Measurements from ENCODE around the gene CYLD.

The CYLD gene

GRCh38 chr16:50838885-50839284 lies 97.0 kb downstream of the CYLD start:
- no peak overlapping the region for H3K9ac ChIP-seq (ENCODE audit: low read length)
- H3K27ac ChIP-seq (ENCODE audit: low read depth, low read length): no peak overlapping the region
- H3K4me3 ChIP-seq (ENCODE audit: low read length): no peak overlapping the region
- H3K36me3 ChIP-seq (ENCODE audit: control insufficient read depth, insufficient read depth, low read length): no peaks in the 10 kb centered on the region
- no peaks in the 10 kb centered on the region for H3K4me1 ChIP-seq (ENCODE audit: control insufficient read depth, insufficient read depth, low read length)
- H3K27me3 ChIP-seq (ENCODE audit: control insufficient read depth, insufficient read depth, low read length): peaks cover 3% of the 10 kb centered on the region

DNA sequence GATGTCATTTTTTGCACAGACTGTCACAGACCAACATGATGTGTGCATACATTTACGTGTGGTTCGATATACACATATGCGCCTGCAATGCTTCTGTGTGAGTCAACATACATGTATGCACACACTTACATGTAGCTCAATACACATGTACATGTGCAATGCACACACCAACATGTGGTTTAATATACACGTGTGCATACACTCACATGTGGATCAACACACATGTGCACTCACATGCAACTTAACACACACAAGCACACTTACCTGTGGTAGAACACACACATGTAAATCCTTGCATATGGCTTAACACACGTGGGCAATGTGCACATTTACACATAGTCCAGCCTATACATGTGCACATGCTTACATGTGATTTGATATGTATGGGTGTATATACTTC lies 97.5 kb downstream of the CYLD start:
- Histone ChIP-seq H3K27ac (ENCODE audit: low read depth, low read length) (no peak overlapping the region), H3K4me3 (ENCODE audit: low read length) (no peak overlapping the region), H3K9ac (ENCODE audit: low read length) (no peak overlapping the region), H3K27me3 (ENCODE audit: control insufficient read depth, insufficient read depth, low read length) (peaks cover 3% of the 10 kb centered on the region), H3K36me3 (ENCODE audit: control insufficient read depth, insufficient read depth, low read length) (no peaks in the 10 kb centered on the region), H3K4me1 (ENCODE audit: control insufficient read depth, insufficient read depth, low read length) (no peaks in the 10 kb centered on the region)

GRCh38 chr16:50839920-50840729 lies 98.2 kb downstream of the CYLD start:
- no peaks in the 10 kb centered on the region for H3K36me3 ChIP-seq (ENCODE audit: control insufficient read depth, insufficient read depth, low read length)
- peaks cover 3% of the 10 kb centered on the region for H3K27me3 ChIP-seq (ENCODE audit: control insufficient read depth, insufficient read depth, low read length)
- no peak overlapping the region for H3K4me3 ChIP-seq (ENCODE audit: low read length)
- no peaks in the 10 kb centered on the region for H3K4me1 ChIP-seq (ENCODE audit: control insufficient read depth, insufficient read depth, low read length)
- no peak overlapping the region for H3K9ac ChIP-seq (ENCODE audit: low read length)
- no peak overlapping the region for H3K27ac ChIP-seq (ENCODE audit: low read depth, low read length)

DNA sequence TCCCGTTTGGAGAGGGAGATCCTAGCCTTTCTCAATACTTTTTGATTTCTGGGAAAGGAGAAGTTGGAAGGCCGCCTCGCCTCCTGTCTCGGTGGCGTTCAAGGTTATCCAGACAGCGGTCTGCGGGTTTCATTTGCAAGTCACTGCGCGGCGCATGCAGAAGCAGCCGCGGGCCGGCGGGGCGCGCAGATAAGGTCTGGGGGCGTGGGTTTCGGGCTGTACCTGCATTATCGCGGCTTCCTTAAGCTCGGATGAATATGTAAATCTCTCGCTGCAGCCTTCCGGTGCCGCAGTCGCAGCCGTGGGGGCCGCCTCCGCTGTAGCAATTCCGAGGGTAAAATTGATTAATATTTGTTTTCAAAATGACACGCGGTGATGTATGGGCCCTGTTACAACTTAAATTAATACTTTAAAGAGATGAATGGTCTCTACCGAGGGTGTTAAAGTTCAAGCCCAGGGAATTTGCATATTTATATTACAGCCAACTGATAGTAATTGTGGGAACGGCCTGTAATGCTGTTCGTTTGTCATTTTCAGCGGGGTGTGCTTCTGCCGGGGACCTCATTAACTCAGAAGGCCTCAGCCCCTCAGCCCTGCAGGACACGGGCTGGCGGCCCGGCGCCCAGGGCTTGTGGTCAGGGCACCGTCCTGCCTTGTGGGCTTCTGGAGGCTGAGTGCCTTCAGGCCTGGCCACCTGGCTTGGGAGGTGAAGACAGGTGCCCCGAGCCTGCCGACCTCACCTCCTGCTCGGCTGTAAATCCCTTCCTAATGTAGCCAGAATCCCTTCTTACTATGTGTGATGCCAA lies 99.4 kb downstream of the CYLD start:
- no peaks in the 10 kb centered on the region for H3K4me1 ChIP-seq (ENCODE audit: control insufficient read depth, insufficient read depth, low read length)
- H3K27me3 ChIP-seq (ENCODE audit: control insufficient read depth, insufficient read depth, low read length): peaks cover 3% of the 10 kb centered on the region
- H3K27ac ChIP-seq (ENCODE audit: low read depth, low read length): no peak overlapping the region
- no peaks in the 10 kb centered on the region for H3K36me3 ChIP-seq (ENCODE audit: control insufficient read depth, insufficient read depth, low read length)
- peak overlapping the region; percentile 52 for H3K4me3 ChIP-seq (ENCODE audit: low read length)
- H3K9ac ChIP-seq (ENCODE audit: low read length): no peak overlapping the region

- H3K27ac ChIP-seq (ENCODE audit: low read depth, low read length): no peak overlapping the region
- H3K9ac ChIP-seq (ENCODE audit: low read length): no peak overlapping the region
Measured at GRCh38 chr16:50842013-50842505, 100.2 kb downstream of the CYLD start.

GRCh38 chr16:50842589-50842988 lies 100.7 kb downstream of the CYLD start:
- Histone ChIP-seq H3K9ac (ENCODE audit: low read length) (no peak overlapping the region), H3K4me3 (ENCODE audit: low read length) (no peak overlapping the region), H3K36me3 (ENCODE audit: control insufficient read depth, insufficient read depth, low read length) (no peaks in the 10 kb centered on the region), H3K4me1 (ENCODE audit: control insufficient read depth, insufficient read depth, low read length) (no peaks in the 10 kb centered on the region), H3K27ac (ENCODE audit: low read depth, low read length) (no peak overlapping the region), H3K27me3 (ENCODE audit: control insufficient read depth, insufficient read depth, low read length) (peaks cover 3% of the 10 kb centered on the region)

More at GRCh38 chr16:50842013-50842505, 100.2 kb downstream of the CYLD start:
- Histone ChIP-seq H3K4me1 (ENCODE audit: control insufficient read depth, insufficient read depth, low read length) (no peaks in the 10 kb centered on the region), H3K36me3 (ENCODE audit: control insufficient read depth, insufficient read depth, low read length) (no peaks in the 10 kb centered on the region), H3K27me3 (ENCODE audit: control insufficient read depth, insufficient read depth, low read length) (peaks cover 3% of the 10 kb centered on the region), H3K4me3 (ENCODE audit: low read length) (no peak overlapping the region)

DNA sequence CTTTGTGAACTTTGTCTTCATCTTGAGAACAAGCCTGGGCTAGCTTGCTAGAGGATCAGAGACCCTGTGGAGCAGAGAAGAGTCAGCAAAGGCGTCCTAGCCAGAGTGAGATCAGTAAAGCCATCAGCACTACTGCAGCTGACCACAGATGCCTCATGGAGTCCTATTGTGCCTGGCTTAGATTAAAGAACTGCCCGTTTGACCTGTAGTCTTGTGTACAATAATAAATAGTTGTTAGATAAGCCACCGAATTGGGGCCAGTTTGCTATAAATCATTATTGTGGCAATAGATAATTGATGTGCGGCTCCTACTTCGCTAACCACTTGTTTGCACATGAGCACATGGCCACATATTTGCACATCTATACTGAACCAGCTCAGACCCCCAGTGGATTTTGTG lies 103.0 kb downstream of the CYLD start:
- H3K4me3 ChIP-seq (ENCODE audit: low read length): no peak overlapping the region
- H3K27me3 ChIP-seq (ENCODE audit: control insufficient read depth, insufficient read depth, low read length): peaks cover 3% of the 10 kb centered on the region
- H3K27ac ChIP-seq (ENCODE audit: low read depth, low read length): no peak overlapping the region
- no peaks in the 10 kb centered on the region for H3K4me1 ChIP-seq (ENCODE audit: control insufficient read depth, insufficient read depth, low read length)
- H3K36me3 ChIP-seq (ENCODE audit: control insufficient read depth, insufficient read depth, low read length): no peaks in the 10 kb centered on the region
- H3K9ac ChIP-seq (ENCODE audit: low read length): no peak overlapping the region

- peaks cover 3% of the 10 kb centered on the region for H3K27me3 ChIP-seq (ENCODE audit: control insufficient read depth, insufficient read depth, low read length)
- no peaks in the 10 kb centered on the region for H3K36me3 ChIP-seq (ENCODE audit: control insufficient read depth, insufficient read depth, low read length)
- H3K4me3 ChIP-seq (ENCODE audit: low read length): no peak overlapping the region
- H3K9ac ChIP-seq (ENCODE audit: low read length): no peak overlapping the region
- no peaks in the 10 kb centered on the region for H3K4me1 ChIP-seq (ENCODE audit: control insufficient read depth, insufficient read depth, low read length)
- no peak overlapping the region for H3K27ac ChIP-seq (ENCODE audit: low read depth, low read length)
Measured at GRCh38 chr16:50845296-50845695, 103.4 kb downstream of the CYLD start.

GRCh38 chr16:50846511-50846910 lies 104.6 kb downstream of the CYLD start:
- peaks cover 2% of the 10 kb centered on the region for H3K27me3 ChIP-seq (ENCODE audit: control insufficient read depth, insufficient read depth, low read length)
- H3K4me3 ChIP-seq (ENCODE audit: low read length): no peak overlapping the region
- H3K27ac ChIP-seq (ENCODE audit: low read depth, low read length): no peak overlapping the region
- no peak overlapping the region for H3K9ac ChIP-seq (ENCODE audit: low read length)
- H3K36me3 ChIP-seq (ENCODE audit: control insufficient read depth, insufficient read depth, low read length): no peaks in the 10 kb centered on the region
- no peaks in the 10 kb centered on the region for H3K4me1 ChIP-seq (ENCODE audit: control insufficient read depth, insufficient read depth, low read length)

GRCh38 chr16:50847166-50847565 lies 105.3 kb downstream of the CYLD start:
- H3K4me1 ChIP-seq (ENCODE audit: control insufficient read depth, insufficient read depth, low read length): no peaks in the 10 kb centered on the region
- H3K9ac ChIP-seq (ENCODE audit: low read length): no peak overlapping the region
- H3K27ac ChIP-seq (ENCODE audit: low read depth, low read length): no peak overlapping the region
- no peaks in the 10 kb centered on the region for H3K36me3 ChIP-seq (ENCODE audit: control insufficient read depth, insufficient read depth, low read length)
- no peaks in the 10 kb centered on the region for H3K27me3 ChIP-seq (ENCODE audit: control insufficient read depth, insufficient read depth, low read length)
- H3K4me3 ChIP-seq (ENCODE audit: low read length): no peak overlapping the region

- H3K36me3 ChIP-seq (ENCODE audit: control insufficient read depth, insufficient read depth, low read length): no peaks in the 10 kb centered on the region
- H3K4me3 ChIP-seq (ENCODE audit: low read length): no peak overlapping the region
- H3K27ac ChIP-seq (ENCODE audit: low read depth, low read length): no peak overlapping the region
- no peaks in the 10 kb centered on the region for H3K4me1 ChIP-seq (ENCODE audit: control insufficient read depth, insufficient read depth, low read length)
- H3K9ac ChIP-seq (ENCODE audit: low read length): no peak overlapping the region
- no peaks in the 10 kb centered on the region for H3K27me3 ChIP-seq (ENCODE audit: control insufficient read depth, insufficient read depth, low read length)
Measured at GRCh38 chr16:50848755-50849514, 107.0 kb downstream of the CYLD start.

Measured in rectal smooth muscle tissue (tissue), 1 donor.